ENCODE results near the gene AKAP5. TPM values are rescaled to one million over a fixed set of nuclear protein-coding genes. Genes with fewer than 3 reads are reported as not detected.

The AKAP5 gene
- 0.20 and 0.22 TPM in 2 replicates for total RNA-seq

- DNase-seq (ENCODE audit: low read depth in 2 of 2): peak; percentile 39 to 64
These were observed at the start of gene AKAP5 for GRCh38 chr14:64465191-64465822. Gene AKAP5, plus strand, starts transcription at chr14:64465499. Its CDS starts 2,896 bp downstream, at chr14:64468395.

DNA sequence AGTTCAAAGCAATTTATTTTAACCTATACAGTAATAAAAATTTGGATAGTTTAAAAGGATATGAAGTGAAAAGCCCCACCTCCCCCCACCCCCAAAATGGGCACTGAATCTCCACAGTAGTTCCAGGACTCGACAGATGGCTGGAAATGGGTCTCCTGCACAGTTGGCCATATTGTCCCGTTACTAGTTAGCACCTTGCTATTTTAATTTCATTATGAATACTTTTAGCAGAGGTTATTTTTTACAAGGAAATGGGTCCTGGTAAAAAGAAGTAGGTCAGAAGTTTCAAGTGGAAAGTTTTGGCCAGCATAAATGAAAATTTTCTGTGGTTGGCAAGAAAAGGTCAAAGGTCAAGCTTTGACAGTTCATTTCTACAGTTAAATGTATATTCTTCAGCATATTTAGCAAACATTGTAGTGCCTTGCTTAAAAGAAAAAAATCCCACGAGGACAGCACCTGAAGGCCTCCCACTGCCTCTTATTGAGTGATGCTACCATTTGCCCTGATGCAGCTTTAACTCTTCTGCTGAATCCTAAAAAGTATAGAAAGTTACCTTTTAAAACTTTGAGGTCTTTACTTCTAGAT lies 48.9 kb upstream of the AKAP5 start:
- DNase-seq (ENCODE audit: low read depth in 2 of 2): no peak

GRCh38 chr14:64417055-64417770 lies 48.1 kb upstream of the AKAP5 start:
- DNase-seq (ENCODE audit: low read depth in 2 of 2): peak in 1 of 2 donors; percentile 22

DNA sequence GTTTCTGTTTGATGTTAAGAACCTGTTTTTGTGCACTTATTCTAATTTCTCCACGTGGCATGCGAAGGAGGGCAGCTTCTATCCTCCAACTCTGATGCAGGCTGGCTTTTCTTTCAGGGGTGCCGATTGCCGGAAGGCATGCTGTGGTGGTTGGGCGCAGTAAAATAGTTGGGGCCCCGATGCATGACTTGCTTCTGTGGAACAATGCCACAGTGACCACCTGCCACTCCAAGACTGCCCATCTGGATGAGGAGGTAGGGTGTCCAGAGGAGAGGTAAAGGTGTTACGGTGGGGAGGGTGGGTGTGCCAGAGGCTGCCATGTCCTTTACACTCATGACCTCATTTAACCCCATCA lies 47.6 kb upstream of the AKAP5 start:
- no peak for DNase-seq (ENCODE audit: low read depth in 2 of 2)

DNA sequence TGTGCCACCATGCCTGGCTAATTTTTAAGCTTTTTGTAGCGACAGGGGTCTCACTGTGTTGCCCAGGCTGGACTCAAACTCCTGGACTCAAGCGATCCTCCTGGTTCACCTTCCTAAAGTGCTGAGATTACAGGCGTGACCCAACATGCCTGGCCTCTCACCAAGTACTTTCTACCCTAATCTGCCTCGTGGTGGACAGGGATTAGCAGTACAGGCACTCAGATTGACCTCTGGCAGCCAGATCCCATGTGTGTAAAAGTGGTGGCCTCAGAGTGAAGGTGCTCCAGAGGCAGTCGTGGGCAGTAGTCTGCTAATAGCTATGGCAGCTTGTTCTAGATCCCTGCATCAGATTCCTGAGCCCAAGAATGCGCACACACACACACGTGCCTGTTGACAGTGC lies 46.3 kb upstream of the AKAP5 start:
- DNase-seq (ENCODE audit: low read depth in 2 of 2): no peak

DNA sequence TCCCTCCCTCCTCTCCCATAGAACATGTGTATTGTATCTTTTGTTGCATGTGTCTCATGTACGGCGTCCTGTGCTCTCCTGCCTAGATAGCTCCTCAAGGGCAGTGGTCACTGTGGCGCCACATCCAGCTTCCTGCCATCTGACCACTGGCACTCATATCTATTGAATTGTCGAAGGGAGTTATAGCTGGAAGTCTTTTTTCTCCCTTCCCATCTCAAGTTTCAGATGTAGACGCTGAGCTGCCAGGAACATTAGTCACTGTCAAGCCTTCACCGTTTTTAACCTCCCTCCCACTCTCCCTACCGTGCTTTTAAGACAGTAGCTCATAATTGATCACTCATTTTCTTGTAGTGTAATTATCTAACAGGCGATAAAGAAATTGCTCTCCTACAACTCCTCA lies 44.1 kb upstream of the AKAP5 start:
- DNase-seq (ENCODE audit: low read depth in 2 of 2): peak in 1 of 2 donors; percentile 53

- no peak for DNase-seq (ENCODE audit: low read depth in 2 of 2)
These were observed 43.3 kb upstream of the AKAP5 start for GRCh38 chr14:64422005-64422404.

DNA sequence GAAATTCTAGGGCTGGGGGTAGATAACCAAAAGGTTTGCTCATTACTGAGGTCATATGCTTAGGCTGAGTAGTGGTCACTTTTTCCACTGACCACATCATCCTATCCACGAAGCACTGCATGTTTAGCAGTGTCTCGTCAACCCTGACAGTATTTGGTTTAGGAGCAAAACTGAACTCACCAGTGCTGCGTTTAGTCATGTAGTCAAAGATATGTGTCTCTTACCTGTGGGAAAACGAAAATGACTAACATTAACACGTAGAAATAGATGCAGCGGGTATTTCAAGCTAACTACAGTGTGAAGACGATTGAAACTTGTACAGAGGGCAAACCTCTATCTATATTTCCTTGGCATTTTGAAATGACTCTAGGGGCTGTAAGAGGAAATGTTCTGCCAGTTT lies 42.5 kb upstream of the AKAP5 start:
- DNase-seq (ENCODE audit: low read depth in 2 of 2): no peak

DNA sequence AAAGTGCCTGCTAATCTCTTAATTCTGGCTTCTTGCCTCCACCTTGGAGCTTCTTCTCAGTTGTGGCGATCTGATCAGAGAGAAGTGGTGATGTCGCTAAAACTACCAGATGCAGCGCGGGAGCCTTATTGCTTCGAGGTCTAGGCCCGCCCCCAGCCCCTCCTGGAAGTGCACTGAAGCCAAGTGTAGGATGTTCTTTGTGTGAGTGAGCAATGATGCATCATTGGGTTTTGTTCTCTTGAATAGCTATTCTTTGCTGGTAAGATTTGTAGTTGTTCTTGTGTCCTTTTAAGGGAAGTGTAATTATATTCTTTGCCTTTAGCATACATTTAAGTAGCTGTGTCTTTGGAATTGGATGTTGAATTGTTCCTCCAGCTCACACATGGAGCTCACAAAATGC lies 41.3 kb upstream of the AKAP5 start:
- DNase-seq (ENCODE audit: low read depth in 2 of 2): peak in 1 of 2 donors; percentile 8

GRCh38 chr14:64434528-64434927 lies 30.8 kb upstream of the AKAP5 start:
- DNase-seq (ENCODE audit: low read depth in 2 of 2): no peak

GRCh38 chr14:64438181-64438841 lies 27.0 kb upstream of the AKAP5 start:
- DNase-seq (ENCODE audit: low read depth in 2 of 2): peak; percentile 33 to 70

GRCh38 chr14:64439141-64439540 lies 26.2 kb upstream of the AKAP5 start:
- no peak for DNase-seq (ENCODE audit: low read depth in 2 of 2)

DNA sequence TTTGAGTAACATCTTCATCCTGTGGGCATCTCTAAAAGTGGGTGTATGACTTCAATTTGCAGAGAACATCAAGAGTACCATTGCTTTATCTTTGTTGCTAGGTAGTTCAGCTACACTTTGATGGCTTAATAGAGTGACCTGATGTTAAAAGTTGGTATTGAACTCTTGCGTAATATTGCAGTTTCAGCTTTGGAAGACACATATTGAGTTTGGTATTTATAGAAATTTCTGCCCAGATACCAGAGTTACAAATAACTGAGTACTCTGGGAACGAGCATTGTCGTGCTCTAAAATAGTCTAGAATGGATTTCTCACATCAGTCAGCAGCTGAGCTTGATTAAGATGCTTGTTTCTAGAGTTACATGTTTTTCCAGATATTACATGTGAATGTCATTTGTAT lies 24.8 kb upstream of the AKAP5 start:
- no peak for DNase-seq (ENCODE audit: low read depth in 2 of 2)

- no peak for DNase-seq (ENCODE audit: low read depth in 2 of 2)
These were observed 22.9 kb upstream of the AKAP5 start for GRCh38 chr14:64442300-64442988.

DNA sequence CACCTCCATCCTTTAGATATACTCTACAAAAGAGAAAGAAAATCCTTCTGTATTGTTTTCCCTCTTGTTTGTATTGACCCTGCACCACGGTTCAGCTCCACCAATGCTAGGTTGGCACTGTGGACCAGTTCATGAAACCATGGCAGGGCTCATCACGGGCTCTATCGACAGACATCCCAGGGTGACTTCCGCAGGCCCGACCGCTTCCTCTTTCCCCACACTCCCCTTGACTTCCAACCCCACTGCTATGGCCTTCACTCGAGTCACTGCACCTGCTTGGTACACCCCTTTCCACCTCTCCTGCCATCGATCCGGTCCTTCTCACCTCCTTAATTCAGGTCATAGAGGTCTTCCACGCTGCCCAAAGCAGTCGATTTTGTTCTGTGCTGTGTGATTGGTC lies 21.2 kb upstream of the AKAP5 start:
- DNase-seq (ENCODE audit: low read depth in 2 of 2): no peak

GRCh38 chr14:64444984-64445845 lies 20.1 kb upstream of the AKAP5 start:
- peak; percentile 82 to 83 for DNase-seq (ENCODE audit: low read depth in 2 of 2)

DNA sequence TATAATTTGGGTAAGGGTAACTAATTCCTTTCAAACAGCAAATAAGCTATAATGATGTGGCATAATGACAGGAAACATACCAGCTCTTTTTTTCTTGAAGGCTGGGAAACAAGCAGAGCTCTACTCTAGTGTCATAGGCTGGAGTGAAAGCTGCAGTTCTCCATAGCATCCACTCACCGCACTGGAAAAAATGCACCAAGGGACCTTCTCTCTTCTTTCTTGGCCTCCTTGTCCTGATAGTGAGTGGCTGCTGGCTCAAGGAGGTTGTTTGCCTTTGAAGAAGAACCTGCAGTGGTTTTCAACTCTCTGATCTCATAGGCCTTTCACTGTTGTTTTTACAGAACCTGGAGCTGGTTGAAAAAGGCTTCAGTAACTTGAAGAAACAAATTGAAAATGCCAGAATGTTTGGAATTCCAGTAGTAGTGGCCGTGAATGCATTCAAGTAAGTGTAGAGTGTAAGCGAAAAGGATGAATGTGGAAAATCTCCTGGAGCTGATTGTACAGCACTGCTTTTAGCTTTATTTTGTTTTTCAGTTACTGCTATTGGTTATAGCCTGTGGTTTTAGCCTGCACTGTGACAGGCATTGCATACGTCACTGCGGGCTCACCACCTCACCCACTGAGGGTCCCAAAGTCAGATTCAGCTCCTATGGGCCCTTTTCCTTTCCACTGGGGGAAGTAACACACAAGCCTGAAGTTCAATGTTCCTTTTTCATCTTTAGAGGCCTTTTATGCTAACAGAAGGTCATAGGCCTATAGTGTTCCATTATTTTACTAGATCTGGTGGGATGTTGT lies 17.2 kb upstream of the AKAP5 start:
- DNase-seq (ENCODE audit: low read depth in 2 of 2): no peak

DNA sequence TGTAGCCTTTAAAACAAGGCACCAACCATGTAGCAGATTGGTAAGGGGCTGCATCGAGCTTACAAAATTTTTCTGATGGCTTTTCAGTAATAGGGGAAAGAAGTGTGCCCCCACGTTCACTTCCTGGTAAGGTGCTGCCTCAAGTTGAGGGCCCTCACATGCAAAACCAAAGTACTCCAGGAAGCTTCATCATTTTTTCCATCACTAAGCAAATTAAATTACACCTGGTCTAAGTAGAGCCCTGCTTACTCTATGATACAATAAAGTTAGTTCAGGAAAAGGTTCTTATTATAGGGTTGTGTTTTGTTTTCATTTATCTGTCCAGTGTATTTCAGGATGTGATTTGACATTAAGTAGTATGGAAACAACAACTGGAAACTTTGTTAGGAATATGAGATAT lies 15.0 kb upstream of the AKAP5 start:
- no peak for DNase-seq (ENCODE audit: low read depth in 2 of 2)

GRCh38 chr14:64454671-64455070 lies 10.6 kb upstream of the AKAP5 start:
- DNase-seq (ENCODE audit: low read depth in 2 of 2): no peak

Measured in lung microvascular endothelial cell (primary cell).